GM23338 (cell line): ENCODE measurements around the gene ZNF385B. TPM values are rescaled to one million over a fixed set of nuclear protein-coding genes. Genes with fewer than 3 reads are reported as not detected.

Source experiments
- ATAC-seq: fragments of 200-7000 bp; cut with Tn5 transposase; 3 replicates; pipeline ENCODE4 v1.9.1; 2020
- DNase-seq: peaks from one replicate; pipeline ENCODE4 v3.0.0-alpha.2; 2015; ENCODE audit warnings: low spot score
- H2AFZ ChIP-seq: fragments of 200-600 bp; sonication (generic); 2 replicates; pipeline ENCODE4 v1.8.0; 2016; ENCODE audit warnings: antibody characterized with exemption, mild to moderate bottlenecking, moderate library complexity
- H3F3A ChIP-seq: fragments of 200-600 bp; sonication (generic); replicated peaks from 2 replicates; pipeline ENCODE4 v1.8.0; 2017; ENCODE audit warnings: antibody characterized with exemption, mixed run types, low read depth
- H3K27ac ChIP-seq: fragments of 200-600 bp; sonication (generic); 2 replicates; pipeline ENCODE4 v1.6.1; 2016; ENCODE audit warnings: low read depth
- H3K27me3 ChIP-seq: fragments of 200-600 bp; sonication (generic); 2 replicates; pipeline ENCODE4 v1.8.0; 2016; ENCODE audit warnings: mild to moderate bottlenecking, mixed run types, moderate library complexity; ENCODE audit not compliant: insufficient read depth
- H3K36me3 ChIP-seq: fragments of 200-600 bp; sonication (generic); 2 replicates; pipeline ENCODE4 v1.8.0; 2016; ENCODE audit warnings: mild to moderate bottlenecking; ENCODE audit not compliant: insufficient read depth
- H3K4me1 ChIP-seq: fragments of 200-600 bp; sonication (generic); 2 replicates; pipeline ENCODE4 v1.8.0; 2016; ENCODE audit warnings: mild to moderate bottlenecking, moderate library complexity; ENCODE audit not compliant: insufficient read depth
- H3K4me2 ChIP-seq: fragments of 200-600 bp; sonication (generic); 2 replicates; pipeline ENCODE4 v1.7.1; 2017; ENCODE audit warnings: mixed run types
- H3K4me3 ChIP-seq: fragments of 200-600 bp; sonication (generic); 2 replicates; pipeline ENCODE4 v1.6.1; 2016; ENCODE audit warnings: mixed run types
- H3K79me2 ChIP-seq: fragments of 200-600 bp; sonication (generic); replicated peaks from 2 replicates; pipeline ENCODE4 v1.8.0; 2017; ENCODE audit warnings: mild to moderate bottlenecking; ENCODE audit not compliant: insufficient read depth
- H3K9me2 ChIP-seq: fragments of 200-600 bp; sonication (generic); 2 replicates; pipeline ENCODE4 v1.8.0; 2017; ENCODE audit not compliant: insufficient read depth
- H4K20me1 ChIP-seq: fragments of 200-600 bp; sonication (generic); replicated peaks from 2 replicates; pipeline ENCODE4 v1.8.0; 2017; ENCODE audit warnings: mild to moderate bottlenecking; ENCODE audit not compliant: insufficient read depth
- H3K27ac Mint-ChIP-seq: 2 replicates; pipeline ENCODE4 v1.8.0; 2020; ENCODE audit warnings: inconsistent platforms, mild to moderate bottlenecking, moderate library complexity, mixed read lengths
- H3K27me3 Mint-ChIP-seq: 3 replicates; pipeline ENCODE4 v1.8.0; 2022; ENCODE audit warnings: low read depth, mild to moderate bottlenecking, moderate library complexity, mixed read lengths, inconsistent platforms; ENCODE audit not compliant: insufficient read depth, poor library complexity
- H3K36me3 Mint-ChIP-seq: 3 replicates; pipeline ENCODE4 v1.8.0; 2021; ENCODE audit warnings: low read depth, mild to moderate bottlenecking, inconsistent platforms, moderate library complexity, mixed read lengths
- H3K4me1 Mint-ChIP-seq: 3 replicates; pipeline ENCODE4 v1.8.0; 2020; ENCODE audit warnings: mild to moderate bottlenecking, inconsistent platforms, mixed read lengths
- H3K4me3 Mint-ChIP-seq: 3 replicates; pipeline ENCODE4 v1.8.0; 2021; ENCODE audit warnings: moderate library complexity, mild to moderate bottlenecking, inconsistent platforms, mixed read lengths
- H3K9me3 Mint-ChIP-seq: 3 replicates; pipeline ENCODE4 v1.8.0; 2020; ENCODE audit warnings: moderate library complexity, mild to moderate bottlenecking, inconsistent platforms, mixed read lengths
- EZH2 ChIP-seq: fragments of 200-600 bp; sonication (generic); IDR thresholded peaks from one replicate; pipeline ENCODE4 v1.8.0; 2017; ENCODE audit warnings: antibody characterized with exemption, mild to moderate bottlenecking, low read depth; ENCODE audit not compliant: unreplicated experiment
- JUNB ChIP-seq: IDR thresholded peaks from one replicate; pipeline ENCODE4 v1.6.1; 2016; ENCODE audit warnings: antibody characterized with exemption; ENCODE audit not compliant: unreplicated experiment
- NANOG ChIP-seq: IDR thresholded peaks from 2 replicates; pipeline ENCODE4 v1.6.1; 2016; ENCODE audit warnings: antibody characterized with exemption, borderline replicate concordance
- STAT1 ChIP-seq: IDR thresholded peaks from one replicate; pipeline ENCODE4 v1.6.1; 2016; ENCODE audit warnings: antibody characterized with exemption; ENCODE audit not compliant: unreplicated experiment
- ZNF114 ChIP-seq: fragments of 250-450 bp; sonication (Bioruptor Pico); IDR thresholded peaks from 2 replicates; pipeline ENCODE4 v1.5.0; 2020; ENCODE audit warnings: mild to moderate bottlenecking, moderate library complexity
- ZNF331 ChIP-seq: fragments of 250-450 bp; sonication (Bioruptor Pico); IDR thresholded peaks from 2 replicates; pipeline ENCODE4 v1.5.0; 2020; ENCODE audit warnings: low read depth, mild to moderate bottlenecking, moderate library complexity
- polyA plus RNA-seq: library from polyadenylated mRNA; unstranded; fragments of >200 nt; fragmentation: Nextera tagmentation; extraction: Ambion mirVana; gene quantifications from 2 replicates; pipeline ENCODE4 v1.2.1, GENCODE V29; 2016
- total RNA-seq: library from RNA; depleted of rRNA; stranded (reverse); fragments of >200 nt; shearing (Covaris generic); gene quantifications from 2 replicates; pipeline ENCODE4 v1.2.3, GENCODE V29; 2014
- TF ChIP-seq, protein P1 (sequence below): fragments of 250-450 bp; sonication (Bioruptor Pico); IDR thresholded peaks from 2 replicates; pipeline ENCODE4 v1.5.0; 2020; ENCODE audit warnings: mild to moderate bottlenecking, moderate library complexity
- TF ChIP-seq, protein P2 (sequence below): IDR thresholded peaks from 2 replicates; pipeline ENCODE4 v1.6.1; 2016; ENCODE audit warnings: antibody characterized with exemption
- TF ChIP-seq, protein P3 (sequence below): IDR thresholded peaks from one replicate; pipeline ENCODE4 v1.6.1; 2018; ENCODE audit warnings: antibody characterized with exemption; ENCODE audit not compliant: unreplicated experiment
- TF ChIP-seq, protein P4 (sequence below), 2 experiments: fragments of 200-600 bp in 1 of 2; sonication (generic) in 1 of 2; conservative IDR thresholded peaks; 2 replicates each; pipeline versions ENCODE4 v1.5.1 to v1.6.1; 2016 to 2017; ENCODE audit warnings: antibody characterized with exemption in 2 of 2, low read depth in 2 of 2, mild to moderate bottlenecking in 2 of 2, moderate library complexity in 1 of 2

ZNF385B gene
- total and polyA plus RNA-seq, 2 experiments from 2014 or later = 1.5 to 4.6 TPM

DNA sequence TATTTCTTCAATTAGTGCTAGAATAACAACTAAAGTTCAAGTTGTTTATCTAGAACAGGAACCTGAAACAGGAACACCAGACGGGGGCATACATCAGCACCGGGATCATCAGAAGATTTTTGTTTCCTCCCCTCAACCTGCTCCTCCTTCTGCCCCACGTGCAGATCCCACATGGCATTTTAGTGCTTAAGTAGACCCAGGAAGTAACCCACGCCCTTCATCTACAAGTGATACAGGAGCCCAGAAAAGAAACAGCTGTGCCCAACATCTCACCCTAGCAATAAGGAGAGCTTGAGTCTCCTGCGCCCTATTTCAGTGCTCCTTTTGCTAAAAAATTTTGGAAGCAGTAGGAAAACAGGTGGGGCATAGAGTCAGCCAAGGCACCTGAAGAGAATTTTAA, 5.2 kb downstream of the ZNF385B start (continued):
- TF ChIP-seq, protein P1, sequence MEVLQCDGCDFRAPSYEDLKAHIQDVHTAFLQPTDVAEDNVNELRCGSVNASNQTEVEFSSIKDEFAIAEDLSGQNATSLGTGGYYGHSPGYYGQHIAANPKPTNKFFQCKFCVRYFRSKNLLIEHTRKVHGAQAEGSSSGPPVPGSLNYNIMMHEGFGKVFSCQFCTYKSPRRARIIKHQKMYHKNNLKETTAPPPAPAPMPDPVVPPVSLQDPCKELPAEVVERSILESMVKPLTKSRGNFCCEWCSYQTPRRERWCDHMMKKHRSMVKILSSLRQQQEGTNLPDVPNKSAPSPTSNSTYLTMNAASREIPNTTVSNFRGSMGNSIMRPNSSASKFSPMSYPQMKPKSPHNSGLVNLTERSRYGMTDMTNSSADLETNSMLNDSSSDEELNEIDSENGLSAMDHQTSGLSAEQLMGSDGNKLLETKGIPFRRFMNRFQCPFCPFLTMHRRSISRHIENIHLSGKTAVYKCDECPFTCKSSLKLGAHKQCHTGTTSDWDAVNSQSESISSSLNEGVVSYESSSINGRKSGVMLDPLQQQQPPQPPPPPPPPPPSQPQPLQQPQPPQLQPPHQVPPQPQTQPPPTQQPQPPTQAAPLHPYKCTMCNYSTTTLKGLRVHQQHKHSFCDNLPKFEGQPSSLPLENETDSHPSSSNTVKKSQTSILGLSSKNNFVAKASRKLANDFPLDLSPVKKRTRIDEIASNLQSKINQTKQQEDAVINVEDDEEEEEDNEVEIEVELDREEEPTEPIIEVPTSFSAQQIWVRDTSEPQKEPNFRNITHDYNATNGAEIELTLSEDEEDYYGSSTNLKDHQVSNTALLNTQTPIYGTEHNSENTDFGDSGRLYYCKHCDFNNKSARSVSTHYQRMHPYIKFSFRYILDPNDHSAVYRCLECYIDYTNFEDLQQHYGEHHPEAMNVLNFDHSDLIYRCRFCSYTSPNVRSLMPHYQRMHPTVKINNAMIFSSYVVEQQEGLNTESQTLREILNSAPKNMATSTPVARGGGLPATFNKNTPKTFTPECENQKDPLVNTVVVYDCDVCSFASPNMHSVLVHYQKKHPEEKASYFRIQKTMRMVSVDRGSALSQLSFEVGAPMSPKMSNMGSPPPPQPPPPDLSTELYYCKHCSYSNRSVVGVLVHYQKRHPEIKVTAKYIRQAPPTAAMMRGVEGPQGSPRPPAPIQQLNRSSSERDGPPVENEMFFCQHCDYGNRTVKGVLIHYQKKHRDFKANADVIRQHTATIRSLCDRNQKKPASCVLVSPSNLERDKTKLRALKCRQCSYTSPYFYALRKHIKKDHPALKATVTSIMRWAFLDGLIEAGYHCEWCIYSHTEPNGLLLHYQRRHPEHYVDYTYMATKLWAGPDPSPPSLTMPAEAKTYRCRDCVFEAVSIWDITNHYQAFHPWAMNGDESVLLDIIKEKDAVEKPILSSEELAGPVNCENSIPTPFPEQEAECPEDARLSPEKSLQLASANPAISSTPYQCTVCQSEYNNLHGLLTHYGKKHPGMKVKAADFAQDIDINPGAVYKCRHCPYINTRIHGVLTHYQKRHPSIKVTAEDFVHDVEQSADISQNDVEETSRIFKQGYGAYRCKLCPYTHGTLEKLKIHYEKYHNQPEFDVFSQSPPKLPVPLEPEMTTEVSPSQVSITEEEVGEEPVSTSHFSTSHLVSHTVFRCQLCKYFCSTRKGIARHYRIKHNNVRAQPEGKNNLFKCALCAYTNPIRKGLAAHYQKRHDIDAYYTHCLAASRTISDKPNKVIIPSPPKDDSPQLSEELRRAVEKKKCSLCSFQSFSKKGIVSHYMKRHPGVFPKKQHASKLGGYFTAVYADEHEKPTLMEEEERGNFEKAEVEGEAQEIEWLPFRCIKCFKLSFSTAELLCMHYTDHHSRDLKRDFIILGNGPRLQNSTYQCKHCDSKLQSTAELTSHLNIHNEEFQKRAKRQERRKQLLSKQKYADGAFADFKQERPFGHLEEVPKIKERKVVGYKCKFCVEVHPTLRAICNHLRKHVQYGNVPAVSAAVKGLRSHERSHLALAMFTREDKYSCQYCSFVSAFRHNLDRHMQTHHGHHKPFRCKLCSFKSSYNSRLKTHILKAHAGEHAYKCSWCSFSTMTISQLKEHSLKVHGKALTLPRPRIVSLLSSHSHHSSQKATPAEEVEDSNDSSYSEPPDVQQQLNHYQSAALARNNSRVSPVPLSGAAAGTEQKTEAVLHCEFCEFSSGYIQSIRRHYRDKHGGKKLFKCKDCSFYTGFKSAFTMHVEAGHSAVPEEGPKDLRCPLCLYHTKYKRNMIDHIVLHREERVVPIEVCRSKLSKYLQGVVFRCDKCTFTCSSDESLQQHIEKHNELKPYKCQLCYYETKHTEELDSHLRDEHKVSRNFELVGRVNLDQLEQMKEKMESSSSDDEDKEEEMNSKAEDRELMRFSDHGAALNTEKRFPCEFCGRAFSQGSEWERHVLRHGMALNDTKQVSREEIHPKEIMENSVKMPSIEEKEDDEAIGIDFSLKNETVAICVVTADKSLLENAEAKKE (CRISPR knock-in tag) = no peak
- no peak for TF ChIP-seq NANOG
- no peak for TF ChIP-seq STAT1

DNA sequence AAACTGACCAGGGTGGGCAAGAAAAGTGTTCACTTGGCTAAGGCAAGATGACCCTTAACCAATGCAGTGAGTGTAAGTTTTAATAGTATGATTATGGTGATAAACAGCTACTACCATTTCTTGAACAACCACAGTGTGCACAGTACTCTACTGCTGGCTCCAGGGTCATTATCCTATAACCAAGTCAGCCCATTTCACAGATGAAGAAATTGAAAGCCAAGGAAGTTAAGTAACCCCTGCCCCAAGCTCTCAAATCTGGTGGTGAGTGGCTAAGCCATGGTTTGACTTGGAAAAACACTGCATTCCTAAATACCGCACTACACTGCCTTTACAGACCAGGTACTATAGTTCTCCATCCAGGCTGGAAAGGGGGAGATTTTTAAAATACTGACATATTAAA, 5.7 kb downstream of the ZNF385B start:
- no peaks in the 10 kb centered on the region for H3K9me2 ChIP-seq
- Mint-ChIP-seq H3K27ac (no peak overlapping the region), H3K9me3 (no peaks in the 10 kb centered on the region), H3K36me3 (no peaks in the 10 kb centered on the region), H3K27me3 (peaks cover 14% of the 10 kb centered on the region), H3K4me1 (peaks cover 13% of the 10 kb centered on the region), H3K4me3 (no peak overlapping the region)
- H3K4me2 ChIP-seq = no peak overlapping the region
- no peak overlapping the region for H2AFZ ChIP-seq
- DNase-seq (no peak), ATAC-seq (no peak)
- H3K36me3 ChIP-seq = no peaks in the 10 kb centered on the region
- no peak overlapping the region for H3K27ac ChIP-seq
- H4K20me1 ChIP-seq = no peaks in the 10 kb centered on the region
- H3K27me3 ChIP-seq = peaks cover 29% of the 10 kb centered on the region
- no peak overlapping the region for H3K4me3 ChIP-seq
- no peaks in the 10 kb centered on the region for H3K79me2 ChIP-seq
- H3F3A ChIP-seq = no peaks in the 10 kb centered on the region
- H3K4me1 ChIP-seq = 0 out of 2 replicates have a peak, but pooled peaks cover 5% of the 10 kb centered on the region
- TF ChIP-seq EZH2 = no peak
- no peak for TF ChIP-seq JUNB
- no peak for TF ChIP-seq ZNF331 (CRISPR knock-in tag)
- no peak for TF ChIP-seq ZNF114 (CRISPR knock-in tag)
- TF ChIP-seq NANOG = no peak
- TF ChIP-seq, protein P2, sequence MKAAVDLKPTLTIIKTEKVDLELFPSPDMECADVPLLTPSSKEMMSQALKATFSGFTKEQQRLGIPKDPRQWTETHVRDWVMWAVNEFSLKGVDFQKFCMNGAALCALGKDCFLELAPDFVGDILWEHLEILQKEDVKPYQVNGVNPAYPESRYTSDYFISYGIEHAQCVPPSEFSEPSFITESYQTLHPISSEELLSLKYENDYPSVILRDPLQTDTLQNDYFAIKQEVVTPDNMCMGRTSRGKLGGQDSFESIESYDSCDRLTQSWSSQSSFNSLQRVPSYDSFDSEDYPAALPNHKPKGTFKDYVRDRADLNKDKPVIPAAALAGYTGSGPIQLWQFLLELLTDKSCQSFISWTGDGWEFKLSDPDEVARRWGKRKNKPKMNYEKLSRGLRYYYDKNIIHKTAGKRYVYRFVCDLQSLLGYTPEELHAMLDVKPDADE = no peak
- TF ChIP-seq, protein P3, sequence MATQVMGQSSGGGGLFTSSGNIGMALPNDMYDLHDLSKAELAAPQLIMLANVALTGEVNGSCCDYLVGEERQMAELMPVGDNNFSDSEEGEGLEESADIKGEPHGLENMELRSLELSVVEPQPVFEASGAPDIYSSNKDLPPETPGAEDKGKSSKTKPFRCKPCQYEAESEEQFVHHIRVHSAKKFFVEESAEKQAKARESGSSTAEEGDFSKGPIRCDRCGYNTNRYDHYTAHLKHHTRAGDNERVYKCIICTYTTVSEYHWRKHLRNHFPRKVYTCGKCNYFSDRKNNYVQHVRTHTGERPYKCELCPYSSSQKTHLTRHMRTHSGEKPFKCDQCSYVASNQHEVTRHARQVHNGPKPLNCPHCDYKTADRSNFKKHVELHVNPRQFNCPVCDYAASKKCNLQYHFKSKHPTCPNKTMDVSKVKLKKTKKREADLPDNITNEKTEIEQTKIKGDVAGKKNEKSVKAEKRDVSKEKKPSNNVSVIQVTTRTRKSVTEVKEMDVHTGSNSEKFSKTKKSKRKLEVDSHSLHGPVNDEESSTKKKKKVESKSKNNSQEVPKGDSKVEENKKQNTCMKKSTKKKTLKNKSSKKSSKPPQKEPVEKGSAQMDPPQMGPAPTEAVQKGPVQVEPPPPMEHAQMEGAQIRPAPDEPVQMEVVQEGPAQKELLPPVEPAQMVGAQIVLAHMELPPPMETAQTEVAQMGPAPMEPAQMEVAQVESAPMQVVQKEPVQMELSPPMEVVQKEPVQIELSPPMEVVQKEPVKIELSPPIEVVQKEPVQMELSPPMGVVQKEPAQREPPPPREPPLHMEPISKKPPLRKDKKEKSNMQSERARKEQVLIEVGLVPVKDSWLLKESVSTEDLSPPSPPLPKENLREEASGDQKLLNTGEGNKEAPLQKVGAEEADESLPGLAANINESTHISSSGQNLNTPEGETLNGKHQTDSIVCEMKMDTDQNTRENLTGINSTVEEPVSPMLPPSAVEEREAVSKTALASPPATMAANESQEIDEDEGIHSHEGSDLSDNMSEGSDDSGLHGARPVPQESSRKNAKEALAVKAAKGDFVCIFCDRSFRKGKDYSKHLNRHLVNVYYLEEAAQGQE = no peak
- TF ChIP-seq, protein P4, sequence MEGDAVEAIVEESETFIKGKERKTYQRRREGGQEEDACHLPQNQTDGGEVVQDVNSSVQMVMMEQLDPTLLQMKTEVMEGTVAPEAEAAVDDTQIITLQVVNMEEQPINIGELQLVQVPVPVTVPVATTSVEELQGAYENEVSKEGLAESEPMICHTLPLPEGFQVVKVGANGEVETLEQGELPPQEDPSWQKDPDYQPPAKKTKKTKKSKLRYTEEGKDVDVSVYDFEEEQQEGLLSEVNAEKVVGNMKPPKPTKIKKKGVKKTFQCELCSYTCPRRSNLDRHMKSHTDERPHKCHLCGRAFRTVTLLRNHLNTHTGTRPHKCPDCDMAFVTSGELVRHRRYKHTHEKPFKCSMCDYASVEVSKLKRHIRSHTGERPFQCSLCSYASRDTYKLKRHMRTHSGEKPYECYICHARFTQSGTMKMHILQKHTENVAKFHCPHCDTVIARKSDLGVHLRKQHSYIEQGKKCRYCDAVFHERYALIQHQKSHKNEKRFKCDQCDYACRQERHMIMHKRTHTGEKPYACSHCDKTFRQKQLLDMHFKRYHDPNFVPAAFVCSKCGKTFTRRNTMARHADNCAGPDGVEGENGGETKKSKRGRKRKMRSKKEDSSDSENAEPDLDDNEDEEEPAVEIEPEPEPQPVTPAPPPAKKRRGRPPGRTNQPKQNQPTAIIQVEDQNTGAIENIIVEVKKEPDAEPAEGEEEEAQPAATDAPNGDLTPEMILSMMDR (conservative IDR thresholded peaks at IDR 0.05; ENCODE audit: low read depth in 2 of 2) = no peak
- no peak for TF ChIP-seq STAT1
